Thoracic aorta (tissue), 2 donors: ENCODE results near the gene TPGS2. TPM values are rescaled to one million over a fixed set of nuclear protein-coding genes. Genes with fewer than 3 reads are reported as not detected.

Experiments
- ATAC-seq: fragments of 150-250 bp; one replicate; pipeline ENCODE4 v1.8.0; 2017; ENCODE audit warnings: low read depth; ENCODE audit not compliant: insufficient number of reproducible peaks, low FRiP score
- DNase-seq: peaks from one replicate; pipeline ENCODE4 v3.0.0-alpha.2; 2020; ENCODE audit warnings: low spot score
- H3K27ac ChIP-seq, 2 donors: fragments of 200-600 bp; sonication (generic); 1 replicate in 1 of 2; 2 replicates in 1 of 2; pipeline ENCODE4 v1.5.1; 2016; ENCODE audit warnings: mild to moderate bottlenecking in 2 of 2, moderate library complexity in 2 of 2
- H3K27me3 ChIP-seq: fragments of 200-600 bp; sonication (generic); replicated peaks from 2 replicates; pipeline ENCODE4 v1.6.0; 2016; ENCODE audit warnings: mild to moderate bottlenecking; ENCODE audit not compliant: insufficient read depth
- H3K36me3 ChIP-seq: fragments of 200-600 bp; sonication (generic); one replicate; pipeline ENCODE4 v1.5.1; 2016
- H3K4me1 ChIP-seq, 2 donors: fragments of 200-600 bp; sonication (generic); 1 replicate in 1 of 2; 2 replicates in 1 of 2; pipeline versions ENCODE4 v1.5.1 to v1.6.0; 2016; ENCODE audit warnings: low read depth in 2 of 2, mild to moderate bottlenecking in 1 of 2; ENCODE audit not compliant: control insufficient read depth in 1 of 2
- H3K4me3 ChIP-seq: fragments of 200-600 bp; sonication (generic); 2 replicates; pipeline ENCODE4 v1.5.1; 2016; ENCODE audit warnings: mild to moderate bottlenecking
- H3K9me3 ChIP-seq: fragments of 200-600 bp; sonication (generic); 2 replicates; pipeline ENCODE4 v1.5.1; 2016
- CTCF ChIP-seq: fragments of 200-600 bp; sonication (generic); IDR thresholded peaks from one replicate; pipeline ENCODE4 v1.5.1; 2019; ENCODE audit warnings: antibody characterized with exemption
- total RNA-seq, 2 donors: library from RNA; depleted of rRNA; stranded (reverse); fragments of >200 nt; gene quantifications; one replicate each; pipeline versions ENCODE4 v1.1.0 to v1.2.3, GENCODE V29; 2016

Gene TPGS2
- total RNA-seq, 2 donors from 2014 or later, result 83.0 to 150 TPM

- ATAC-seq, result no peak
Observed at GRCh38 chr18:36762074-36762473, 66.7 kb downstream of the TPGS2 start.

GRCh38 chr18:36761186-36761698, 67.6 kb downstream of the TPGS2 start:
- no peaks in the 10 kb centered on the region for H3K27me3 ChIP-seq
- no peak overlapping the region for H3K4me3 ChIP-seq
- no peaks in the 10 kb centered on the region for H3K9me3 ChIP-seq
- peaks cover 0 to 10% of the 10 kb centered on the region in 2 donors for H3K4me1 ChIP-seq
- no peaks in the 10 kb centered on the region for H3K36me3 ChIP-seq
- no peak for ATAC-seq
- DNase-seq, result no peak
- no peak overlapping the region for H3K27ac ChIP-seq
- no peak for TF ChIP-seq CTCF

More at GRCh38 chr18:36762074-36762473, 66.7 kb downstream of the TPGS2 start:
- Histone ChIP-seq H3K4me1 (peaks cover 0 to 9% of the 10 kb centered on the region in 2 donors), H3K27me3 (no peaks in the 10 kb centered on the region), H3K9me3 (no peaks in the 10 kb centered on the region), H3K27ac (no peak overlapping the region), H3K4me3 (no peak overlapping the region), H3K36me3 (no peaks in the 10 kb centered on the region)
- no peak for DNase-seq
- no peak for TF ChIP-seq CTCF

- no peak overlapping the region for H3K27ac ChIP-seq
- H3K4me3 ChIP-seq, result no peak overlapping the region
- no peak for DNase-seq
- ATAC-seq, result no peak
- peaks cover 0 to 10% of the 10 kb centered on the region in 2 donors for H3K4me1 ChIP-seq
- H3K36me3 ChIP-seq, result no peaks in the 10 kb centered on the region
- no peaks in the 10 kb centered on the region for H3K27me3 ChIP-seq
- H3K9me3 ChIP-seq, result no peaks in the 10 kb centered on the region
- TF ChIP-seq CTCF, result no peak
Observed at GRCh38 chr18:36760598-36760997, 68.2 kb downstream of the TPGS2 start.

- Histone ChIP-seq H3K27me3 (no peaks in the 10 kb centered on the region), H3K4me3 (no peak overlapping the region), H3K4me1 (peaks cover 0 to 10% of the 10 kb centered on the region in 2 donors), H3K9me3 (no peaks in the 10 kb centered on the region), H3K27ac (no peak overlapping the region), H3K36me3 (no peaks in the 10 kb centered on the region)
- ATAC-seq, result no peak
- no peak for DNase-seq
- no peak for TF ChIP-seq CTCF
Observed at GRCh38 chr18:36759167-36759776, 69.5 kb downstream of the TPGS2 start.

GRCh38 chr18:36758623-36759022, 70.2 kb downstream of the TPGS2 start:
- TF ChIP-seq CTCF, result no peak
- peaks cover 0 to 12% of the 10 kb centered on the region in 2 donors for H3K4me1 ChIP-seq
- no peak overlapping the region for H3K27ac ChIP-seq
- H3K9me3 ChIP-seq, result no peaks in the 10 kb centered on the region
- H3K4me3 ChIP-seq, result no peak overlapping the region
- H3K27me3 ChIP-seq, result no peaks in the 10 kb centered on the region
- no peak for ATAC-seq
- H3K36me3 ChIP-seq, result no peaks in the 10 kb centered on the region
- no peak for DNase-seq
